Measurements from ENCODE around the gene TAS1R3. TPM values are rescaled to one million over a fixed set of nuclear protein-coding genes. Genes with fewer than 3 reads are reported as not detected.
A peak's percentile ranks its signal among the peaks of the same experiment; 100 is the strongest.

Gene TAS1R3
- total RNA-seq, 1 donor from 2014 or later, result 0.40 TPM

DNA sequence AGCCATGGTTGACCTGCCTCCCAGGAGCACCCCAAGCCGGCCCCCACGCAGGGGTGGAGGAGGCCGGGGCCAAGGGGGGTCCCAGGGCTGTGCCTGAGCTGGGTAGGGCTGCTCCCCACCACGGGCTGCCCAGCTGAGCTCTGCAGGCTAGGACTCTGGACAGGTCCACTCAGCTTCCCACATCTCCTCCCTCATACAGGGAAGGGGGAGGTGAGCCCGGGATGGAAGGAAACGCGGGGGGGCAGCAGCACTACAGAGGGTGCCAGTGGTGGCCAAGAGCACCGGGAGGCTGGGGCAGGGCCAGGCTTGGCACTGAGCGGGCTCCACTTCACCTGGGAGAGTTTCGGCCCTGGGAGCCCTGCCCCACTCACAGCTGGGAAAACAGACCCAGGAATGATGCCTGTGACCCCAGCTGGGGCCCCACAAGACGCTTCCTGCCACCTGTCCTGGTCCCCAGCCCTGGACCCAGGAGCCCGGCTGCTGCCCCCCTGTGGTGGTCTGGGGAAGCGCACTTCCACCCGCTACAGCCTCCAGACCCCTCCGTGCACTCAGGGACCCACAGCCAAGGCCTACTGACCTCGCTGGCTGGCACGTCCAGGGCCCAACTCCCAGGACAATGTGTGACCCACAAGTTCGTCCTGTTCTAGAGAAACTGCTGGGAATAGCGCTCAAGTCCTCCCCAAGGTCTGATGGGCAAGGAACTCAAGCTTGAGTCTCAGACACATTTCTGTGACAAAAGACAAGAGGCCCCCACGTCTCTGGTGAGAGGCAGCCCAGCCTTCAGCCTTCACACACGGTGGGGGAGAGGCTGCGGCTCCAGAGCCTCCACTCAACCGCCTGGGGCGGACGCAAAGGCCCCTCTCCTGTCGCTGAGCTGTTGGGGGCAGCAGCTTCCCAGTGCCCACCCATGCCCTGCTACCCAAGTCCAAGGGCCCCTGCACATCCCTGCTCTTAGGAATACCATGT lies 40.9 kb downstream of the TAS1R3 start:
- DNase-seq (ENCODE audit: low spot score), result peak; percentile 60

DNA sequence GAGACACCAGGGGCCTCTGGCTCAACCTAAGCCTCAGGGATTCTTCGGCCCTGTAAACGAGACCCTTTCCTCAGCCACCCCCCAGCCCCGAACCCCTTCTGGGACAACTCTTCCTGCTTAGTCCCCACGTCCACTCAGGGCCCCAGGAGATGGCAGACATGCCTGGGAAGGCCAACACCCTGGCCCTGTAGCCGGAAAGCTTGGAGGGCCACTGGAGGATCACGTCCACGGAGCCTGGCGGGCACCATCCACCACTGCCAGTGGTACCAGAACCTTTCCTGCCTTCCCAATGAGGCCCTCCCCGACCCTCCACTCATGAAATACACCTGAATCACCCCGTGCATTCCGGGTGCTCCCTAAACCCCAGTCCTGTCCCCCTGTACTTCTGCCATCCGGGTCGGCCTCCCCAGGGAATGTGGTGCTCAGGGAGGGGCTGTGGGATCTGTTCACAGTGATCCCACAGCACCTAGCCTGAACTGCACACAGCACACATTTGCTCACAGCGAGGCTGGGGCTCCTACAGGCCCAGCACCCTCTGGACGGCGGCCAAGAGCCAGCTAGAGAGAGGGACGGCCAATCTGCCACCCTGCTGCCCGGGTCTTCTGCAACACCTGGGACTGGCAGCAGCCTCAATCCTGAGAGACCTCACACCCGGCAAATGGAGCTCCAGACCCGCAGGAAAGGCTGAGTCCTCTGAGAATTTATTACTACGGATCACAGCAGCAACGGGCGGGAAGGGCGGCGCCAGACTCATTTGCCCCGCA lies 42.2 kb downstream of the TAS1R3 start:
- no peak for DNase-seq (ENCODE audit: low spot score)

DNA sequence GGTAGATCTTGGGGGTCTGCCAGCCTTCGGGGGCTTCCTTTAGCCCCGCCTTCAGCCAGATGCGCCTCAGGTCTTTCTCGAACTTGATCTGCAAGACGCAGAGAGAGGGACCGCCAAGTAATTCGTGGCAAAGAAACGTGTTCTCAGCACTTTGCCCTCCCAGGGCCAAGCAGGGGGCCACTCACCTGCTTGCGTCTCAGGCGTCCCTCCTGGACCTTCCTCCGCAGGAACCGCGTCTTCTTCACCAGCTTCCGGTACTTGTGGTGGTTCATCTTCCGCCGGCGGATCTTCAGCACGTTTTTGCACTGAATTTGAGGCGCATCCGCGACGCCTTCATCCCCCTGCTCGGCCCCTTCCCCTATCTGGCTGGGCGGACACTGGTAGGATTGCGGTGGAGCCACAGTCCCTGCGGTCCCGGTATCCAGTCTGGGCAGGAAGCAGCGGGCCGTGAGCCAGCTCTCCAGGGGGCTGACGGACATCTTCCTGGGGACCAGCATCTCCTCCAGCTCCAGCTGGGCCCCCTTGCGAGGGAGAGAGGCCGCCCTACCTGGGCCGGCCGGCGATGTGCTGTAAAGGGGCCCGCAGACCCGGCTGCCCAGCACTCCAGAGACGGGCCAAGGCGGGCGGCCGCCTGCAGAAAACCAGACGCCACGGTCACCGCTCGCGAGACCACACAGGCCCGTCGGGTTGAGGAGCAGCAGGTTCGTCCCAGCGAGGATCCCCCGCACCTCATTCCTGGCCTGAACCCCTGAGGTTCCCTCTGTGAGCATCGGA lies 42.9 kb downstream of the TAS1R3 start:
- no peak for DNase-seq (ENCODE audit: low spot score)

DNA sequence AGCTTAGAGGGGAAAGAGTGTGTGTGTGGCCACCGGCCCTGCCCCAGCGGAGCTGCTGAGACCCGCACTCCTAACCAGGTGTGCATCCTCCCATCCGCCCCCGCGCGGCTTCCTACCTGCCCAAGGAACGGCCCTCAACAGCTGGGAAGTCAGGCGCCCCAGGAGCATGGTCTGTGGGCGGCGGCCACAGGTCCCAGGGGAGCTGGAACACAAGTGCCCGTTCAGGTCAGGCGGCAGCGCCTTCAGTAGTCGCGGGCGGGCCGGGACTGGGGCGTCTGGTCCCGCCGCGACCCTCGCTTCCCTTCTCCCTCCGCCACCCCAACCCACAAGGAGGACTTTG lies 43.5 kb downstream of the TAS1R3 start:
- no peak for DNase-seq (ENCODE audit: low spot score)

DNA sequence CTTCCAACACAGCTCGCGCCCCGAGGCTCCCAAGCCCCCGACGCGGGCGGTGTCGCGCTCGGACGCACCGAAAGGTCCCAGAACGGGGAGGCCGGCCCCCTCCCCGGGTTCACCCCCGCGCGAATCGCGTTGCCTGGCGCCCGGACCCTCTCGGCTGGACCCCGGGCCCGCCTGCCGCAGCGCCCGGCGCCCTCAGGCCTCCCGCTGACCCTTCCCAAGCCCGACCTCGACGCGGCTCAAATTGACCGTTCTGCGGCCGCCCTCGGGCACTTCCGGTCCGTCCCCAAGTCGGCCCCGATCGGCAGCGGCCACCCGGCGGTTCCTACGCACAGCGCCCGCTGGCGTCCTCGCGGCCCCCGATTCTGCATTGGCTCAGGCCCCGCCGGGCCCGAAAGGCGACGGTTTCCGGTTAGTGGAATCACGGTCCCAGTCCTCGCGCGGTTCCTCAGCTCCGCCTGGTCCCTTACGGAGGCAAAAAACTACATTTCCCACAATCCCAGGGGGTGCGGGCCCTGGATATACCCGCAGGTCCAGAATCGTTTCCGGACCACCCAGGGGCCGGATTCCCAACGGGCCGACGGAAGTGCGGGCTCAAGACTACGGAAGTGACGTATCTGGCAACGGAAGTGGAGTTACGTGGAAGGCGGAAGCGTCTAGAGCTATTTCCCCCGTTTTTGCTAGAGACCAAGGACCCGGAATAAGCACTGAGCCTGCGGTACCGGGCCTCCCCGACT lies 44.0 kb downstream of the TAS1R3 start, which contains the start of gene AURKAIP1:
Gene AURKAIP1, minus strand, starts transcription at position 279 of the 734 bp plus-strand sequence. CDS start 451 bp downstream, outside the sequence.
- DNase-seq (ENCODE audit: low spot score), result peak; percentile 99

DNA sequence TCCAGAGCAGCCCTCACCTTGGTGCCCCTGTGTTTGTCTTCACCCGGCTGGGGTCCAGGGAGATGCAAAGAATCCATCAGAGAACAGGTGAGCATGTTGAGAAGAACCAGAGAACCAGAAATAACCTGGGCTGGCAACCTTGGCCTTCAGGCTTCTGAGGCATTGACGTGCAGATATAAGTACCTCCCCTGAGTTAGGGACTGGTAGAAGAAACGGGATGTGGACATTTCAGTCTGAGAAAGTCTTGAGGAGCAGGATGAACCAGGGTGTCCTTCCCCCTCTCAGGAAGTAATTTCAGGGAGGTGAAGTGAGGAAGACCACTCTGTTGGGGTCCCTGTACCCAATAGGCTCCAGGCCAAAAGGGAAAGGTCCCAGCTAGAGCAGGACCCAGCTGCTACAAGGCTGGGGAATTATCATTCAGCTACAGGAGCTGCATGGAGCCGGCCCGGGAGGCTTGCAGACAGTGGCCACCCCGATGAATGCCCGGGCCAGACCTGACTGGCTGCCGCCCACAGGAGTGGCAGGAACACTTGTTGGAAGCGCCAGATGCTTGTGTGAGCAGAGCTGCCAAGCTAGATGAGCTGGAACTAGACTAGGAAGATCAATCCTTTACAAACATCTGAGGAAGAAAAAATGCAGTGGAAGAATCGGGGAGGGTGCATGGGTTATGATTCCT lies 45.6 kb downstream of the TAS1R3 start:
- DNase-seq (ENCODE audit: low spot score), result no peak

DNA sequence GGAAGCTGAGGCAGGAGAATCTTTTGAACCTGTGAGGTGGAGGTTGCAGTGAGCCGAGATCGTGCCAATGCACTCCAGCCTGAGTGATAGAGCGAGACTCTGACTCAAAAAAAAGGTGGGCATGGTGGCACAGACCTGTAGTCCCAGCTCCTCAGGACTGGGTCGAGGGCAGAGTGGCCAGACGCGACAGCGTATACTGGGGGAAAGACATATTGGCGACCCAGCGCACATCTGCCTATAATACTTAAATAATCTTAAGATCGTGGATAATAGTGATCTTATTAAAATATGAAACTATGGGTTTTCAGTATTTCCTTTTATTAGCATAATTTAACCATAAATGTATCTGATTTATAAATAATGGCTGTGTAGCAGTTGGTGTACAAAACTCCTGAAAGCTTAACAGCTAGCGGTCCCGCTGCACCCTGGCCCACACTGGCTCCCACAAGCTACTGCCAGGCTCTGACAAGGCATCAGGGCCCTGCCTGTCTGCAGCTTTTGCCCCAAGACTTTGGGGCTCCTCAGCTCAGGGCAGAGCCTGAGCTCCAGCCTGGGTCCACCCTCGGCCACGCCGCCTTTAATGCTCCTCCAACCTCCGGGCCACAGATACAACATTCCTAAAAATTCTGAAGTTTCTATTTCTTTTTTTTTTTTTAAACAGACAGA lies 46.6 kb downstream of the TAS1R3 start:
- no peak for DNase-seq (ENCODE audit: low spot score)

DNA sequence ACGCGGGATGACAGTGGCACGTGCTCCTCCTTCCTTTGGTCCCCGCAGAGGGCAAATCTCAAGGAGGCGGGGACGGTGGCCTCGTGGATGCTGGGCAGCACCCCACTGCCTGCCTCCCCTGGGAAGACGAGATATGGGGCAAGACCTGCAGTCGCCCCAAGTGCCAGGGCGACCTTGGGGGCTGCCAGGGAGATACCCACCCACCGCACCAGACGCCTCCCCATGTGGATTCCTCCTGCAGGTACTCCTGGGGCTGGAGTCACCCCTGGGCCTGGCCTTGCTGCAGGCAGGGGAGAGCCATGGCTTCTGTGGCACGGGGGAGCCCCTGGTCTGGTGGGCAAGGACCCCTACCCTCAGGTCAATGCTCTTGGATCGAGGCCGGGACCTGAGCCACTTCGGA lies 49.8 kb downstream of the TAS1R3 start:
- no peak for DNase-seq (ENCODE audit: low spot score)

DNA sequence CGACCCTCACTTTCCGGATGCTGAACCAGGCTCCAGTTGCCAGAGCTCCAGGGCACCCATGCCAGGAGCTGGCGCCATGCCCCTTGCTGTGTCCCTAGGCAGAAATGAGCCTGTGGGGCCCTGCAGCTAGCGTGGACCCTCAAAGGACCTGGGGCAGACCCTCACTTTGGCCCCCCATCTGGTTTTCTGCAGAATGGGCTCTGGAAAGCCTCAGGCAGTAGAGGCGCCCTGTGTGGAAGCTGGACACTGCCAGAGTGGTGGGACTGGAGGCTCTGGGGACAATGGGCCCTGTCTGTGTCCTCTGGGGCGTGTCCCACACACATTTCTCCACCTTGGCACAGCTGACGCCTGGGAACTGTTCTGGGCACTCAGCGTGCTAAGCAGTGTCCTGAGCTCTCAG lies 50.2 kb downstream of the TAS1R3 start:
- no peak for DNase-seq (ENCODE audit: low spot score)

Other genes starting within 250 kb of the TAS1R3 start
- gene C1orf159, start 215.2 kb upstream of the TAS1R3 start, total RNA-seq, result 18.6 TPM
- gene TTLL10, start 157.4 kb upstream of the TAS1R3 start, total RNA-seq, result 0.78 TPM
- gene TNFRSF18, start 124.7 kb upstream of the TAS1R3 start, total RNA-seq, result 1.1 TPM
- gene TNFRSF4, start 117.1 kb upstream of the TAS1R3 start, total RNA-seq, result 2.6 TPM
- 190 TPM for gene SDF4, start 99.3 kb upstream of the TAS1R3 start, total RNA-seq
- gene B3GALT6, start 99.0 kb upstream of the TAS1R3 start, total RNA-seq, result 16.1 TPM
- 4.9 TPM for gene C1QTNF12, start 84.6 kb upstream of the TAS1R3 start, total RNA-seq
- gene UBE2J2, start 57.4 kb upstream of the TAS1R3 start, total RNA-seq, result 68.9 TPM
- gene SCNN1D, start 50.8 kb upstream of the TAS1R3 start, total RNA-seq, result 7.9 TPM
- gene ACAP3, start 23.4 kb upstream of the TAS1R3 start, total RNA-seq, result 86.6 TPM
- 19.0 TPM for gene PUSL1, start 22.7 kb upstream of the TAS1R3 start, total RNA-seq
- 121 TPM for gene INTS11, start 6.6 kb upstream of the TAS1R3 start, total RNA-seq
- gene CPTP, start 6.5 kb upstream of the TAS1R3 start, total RNA-seq, result 36.1 TPM
- 72.7 TPM for gene DVL1, start 18.1 kb downstream of the TAS1R3 start, total RNA-seq
- gene MXRA8, start 27.3 kb downstream of the TAS1R3 start, total RNA-seq, result 73.1 TPM
- 135 TPM for gene AURKAIP1, start 43.9 kb downstream of the TAS1R3 start, total RNA-seq
- 194 TPM for gene CCNL2, start 68.1 kb downstream of the TAS1R3 start, total RNA-seq
- gene MRPL20, start 76.0 kb downstream of the TAS1R3 start, total RNA-seq, result 99.2 TPM
- gene ANKRD65, start 90.0 kb downstream of the TAS1R3 start, total RNA-seq, result 10.1 TPM
- gene VWA1, start 104.4 kb downstream of the TAS1R3 start, total RNA-seq, result 122 TPM
- 7.0 TPM for gene ATAD3C, start 118.4 kb downstream of the TAS1R3 start, total RNA-seq
- 20.3 TPM for gene ATAD3B, start 140.5 kb downstream of the TAS1R3 start, total RNA-seq
- gene ATAD3A, start 180.9 kb downstream of the TAS1R3 start, total RNA-seq, result 27.9 TPM
- 4.7 TPM for gene TMEM240, start 209.3 kb downstream of the TAS1R3 start, total RNA-seq
- 117 TPM for gene SSU72, start 243.6 kb downstream of the TAS1R3 start, total RNA-seq